IPS-20b (cell line): ENCODE data around the gene FABP1.

Source experiments
- H3K27ac ChIP-seq: one replicate; pipeline ENCODE4 v1.5.1; 2013; ENCODE audit warnings: low read length
- H3K27me3 ChIP-seq: 2 replicates; pipeline ENCODE4 v1.6.1; 2013; ENCODE audit warnings: mild to moderate bottlenecking, low read length, inconsistent platforms; ENCODE audit not compliant: insufficient read depth
- H3K36me3 ChIP-seq: 2 replicates; pipeline ENCODE4 v1.6.1; 2013; ENCODE audit warnings: low read depth, mild to moderate bottlenecking, inconsistent platforms, low read length, moderate library complexity; ENCODE audit not compliant: insufficient read depth
- H3K4me1 ChIP-seq: 2 replicates; pipeline ENCODE4 v1.6.1; 2013; ENCODE audit warnings: mild to moderate bottlenecking, control low read depth, inconsistent platforms, low read length, moderate library complexity; ENCODE audit not compliant: insufficient read depth
- H3K4me3 ChIP-seq: 2 replicates; pipeline ENCODE4 v1.5.1; 2013; ENCODE audit warnings: mild to moderate bottlenecking, low read length, inconsistent platforms
- H3K9ac ChIP-seq: 2 replicates; pipeline ENCODE4 v1.6.1; 2013; ENCODE audit warnings: low read depth, mild to moderate bottlenecking, inconsistent platforms, low read length, moderate library complexity
- H3K9me3 ChIP-seq: 2 replicates; pipeline ENCODE4 v1.6.1; 2013; ENCODE audit warnings: mild to moderate bottlenecking, low read depth, low read length, inconsistent platforms; ENCODE audit not compliant: insufficient read depth

Gene FABP1

DNA sequence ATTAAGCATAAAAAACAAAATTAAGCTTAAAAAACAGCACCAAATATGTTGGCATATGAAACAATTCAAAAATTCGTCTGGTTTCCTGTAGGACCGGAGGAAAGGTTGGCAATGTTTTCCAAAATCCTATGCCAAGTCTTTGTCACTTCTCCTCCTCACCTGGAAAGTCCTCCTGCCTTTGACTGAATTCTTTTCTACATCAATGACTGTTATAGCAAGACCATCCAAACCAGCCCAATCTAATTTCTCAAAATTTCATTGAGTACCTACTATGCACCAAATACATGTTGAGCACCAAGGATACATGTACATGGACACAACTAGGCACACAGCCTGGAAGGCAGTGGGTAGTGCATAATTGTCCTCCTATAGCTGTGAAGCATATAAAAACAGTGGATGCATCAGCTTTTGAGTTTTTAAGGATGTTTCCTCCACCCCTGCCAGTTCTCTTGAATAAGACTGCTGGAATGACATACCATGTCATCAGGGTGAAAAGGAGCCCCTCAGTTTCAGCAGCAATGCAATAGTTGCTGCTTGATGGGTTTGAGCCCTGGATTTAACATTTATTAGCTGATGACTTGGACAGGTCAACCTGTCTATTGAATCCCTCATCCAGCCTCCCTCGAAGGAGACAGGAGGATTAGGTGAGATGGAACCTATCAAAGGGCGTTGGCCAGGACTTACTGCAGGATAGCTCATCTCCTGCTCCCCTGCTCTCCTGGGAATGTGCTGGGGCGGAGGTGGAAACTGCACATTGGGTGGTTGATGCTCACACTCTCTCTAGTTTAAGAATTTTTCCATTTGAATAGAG, 4.5 kb downstream of the FABP1 start:
- no peaks in the 10 kb centered on the region for H3K36me3 ChIP-seq
- H3K4me1 ChIP-seq, result no peaks in the 10 kb centered on the region
- H3K9ac ChIP-seq, result no peak overlapping the region
- no peak overlapping the region for H3K4me3 ChIP-seq
- H3K9me3 ChIP-seq, result no peaks in the 10 kb centered on the region
- H3K27me3 ChIP-seq, result no peaks in the 10 kb centered on the region; the same call in 1 of the 2 replicates
- no peak overlapping the region for H3K27ac ChIP-seq

DNA sequence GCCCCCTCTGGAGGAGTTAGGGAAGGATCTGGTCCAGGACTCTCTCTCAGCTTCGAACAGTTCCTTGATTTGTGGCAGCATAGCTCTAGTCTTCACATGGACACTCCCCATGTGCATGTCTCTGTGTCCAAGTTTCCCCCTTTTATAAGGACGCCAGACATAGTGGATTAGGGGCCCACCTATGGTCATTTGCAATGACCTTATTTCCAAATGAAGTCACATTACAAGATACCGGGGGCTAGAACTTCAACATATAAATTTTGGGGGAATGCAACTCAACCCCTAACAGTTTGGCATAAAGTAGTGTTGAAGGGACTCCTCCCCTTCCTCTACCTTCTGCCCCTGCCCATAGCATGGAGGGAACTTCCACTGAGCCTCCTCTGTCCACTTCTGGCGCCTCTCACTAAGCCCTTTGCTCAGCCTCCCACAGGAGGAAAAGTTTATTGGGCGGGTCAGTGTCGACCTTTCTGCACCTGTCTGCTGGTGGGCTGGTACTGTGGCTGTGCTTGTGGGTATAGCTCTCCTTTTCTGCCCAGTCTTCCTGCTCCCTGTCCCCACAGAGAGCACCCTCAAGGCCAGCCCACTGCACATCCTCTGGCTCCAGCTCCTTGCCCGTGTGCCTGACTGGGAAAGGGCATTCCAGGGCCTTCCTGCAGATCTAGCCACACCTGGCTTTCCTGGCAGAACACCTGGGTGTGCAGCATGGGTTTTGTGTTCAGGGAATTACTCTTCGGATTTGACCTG, 5.5 kb downstream of the FABP1 start:
- H3K4me3 ChIP-seq, result no peak overlapping the region
- H3K36me3 ChIP-seq, result no peaks in the 10 kb centered on the region
- no peaks in the 10 kb centered on the region for H3K4me1 ChIP-seq
- no peaks in the 10 kb centered on the region; the same call in 1 of the 2 replicates for H3K27me3 ChIP-seq
- H3K9ac ChIP-seq, result no peak overlapping the region
- no peaks in the 10 kb centered on the region for H3K9me3 ChIP-seq
- no peak overlapping the region for H3K27ac ChIP-seq

DNA sequence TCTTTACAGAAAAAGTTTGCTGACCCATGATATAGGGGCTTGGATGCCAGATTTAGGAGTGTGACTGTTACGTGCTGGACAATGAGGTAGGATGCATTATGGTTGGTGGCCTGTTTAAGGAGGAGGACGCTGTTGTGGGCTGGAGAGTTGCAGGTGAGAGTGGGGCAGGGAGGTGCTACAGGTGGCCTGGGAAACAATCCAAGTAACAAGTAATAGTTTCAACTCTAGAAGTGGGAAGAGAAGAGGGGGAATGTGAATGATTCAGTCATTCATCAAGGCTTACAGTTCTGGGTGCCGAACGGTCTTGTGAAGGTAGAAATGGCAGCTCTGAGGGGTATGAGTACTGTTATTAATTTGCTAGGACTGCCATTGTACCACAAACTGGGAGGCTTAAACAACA, 6.2 kb downstream of the FABP1 start:
- H3K27ac ChIP-seq, result no peak overlapping the region
- no peaks in the 10 kb centered on the region for H3K4me1 ChIP-seq
- no peaks in the 10 kb centered on the region for H3K36me3 ChIP-seq
- no peaks in the 10 kb centered on the region for H3K9me3 ChIP-seq
- H3K4me3 ChIP-seq, result no peak overlapping the region
- no peak overlapping the region for H3K9ac ChIP-seq
- no peaks in the 10 kb centered on the region; the same call in 1 of the 2 replicates for H3K27me3 ChIP-seq

DNA sequence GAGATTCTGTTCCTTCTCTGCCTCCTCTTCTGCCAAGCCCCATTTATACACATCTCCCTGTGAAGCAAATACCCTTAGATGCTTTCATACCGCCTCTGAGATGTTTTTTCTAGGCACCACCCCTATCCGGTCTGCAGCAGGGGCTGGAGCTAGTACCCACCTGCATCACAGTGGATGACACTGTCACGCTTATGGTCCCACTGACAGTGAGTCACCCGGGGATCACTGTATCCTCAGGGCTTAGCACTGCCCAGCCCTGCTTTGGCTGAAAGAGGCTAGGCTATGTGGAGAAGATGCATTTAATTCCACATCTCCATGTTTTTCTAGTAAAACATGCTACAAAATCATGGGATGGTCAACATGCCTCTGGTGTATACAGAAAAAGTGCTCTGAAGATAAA, 9.9 kb downstream of the FABP1 start:
- H3K4me3 ChIP-seq, result no peak overlapping the region
- no peaks in the 10 kb centered on the region for H3K4me1 ChIP-seq
- H3K36me3 ChIP-seq, result no peaks in the 10 kb centered on the region
- no peaks in the 10 kb centered on the region for H3K9me3 ChIP-seq
- no peaks in the 10 kb centered on the region for H3K27me3 ChIP-seq
- H3K9ac ChIP-seq, result no peak overlapping the region
- H3K27ac ChIP-seq, result no peak overlapping the region

DNA sequence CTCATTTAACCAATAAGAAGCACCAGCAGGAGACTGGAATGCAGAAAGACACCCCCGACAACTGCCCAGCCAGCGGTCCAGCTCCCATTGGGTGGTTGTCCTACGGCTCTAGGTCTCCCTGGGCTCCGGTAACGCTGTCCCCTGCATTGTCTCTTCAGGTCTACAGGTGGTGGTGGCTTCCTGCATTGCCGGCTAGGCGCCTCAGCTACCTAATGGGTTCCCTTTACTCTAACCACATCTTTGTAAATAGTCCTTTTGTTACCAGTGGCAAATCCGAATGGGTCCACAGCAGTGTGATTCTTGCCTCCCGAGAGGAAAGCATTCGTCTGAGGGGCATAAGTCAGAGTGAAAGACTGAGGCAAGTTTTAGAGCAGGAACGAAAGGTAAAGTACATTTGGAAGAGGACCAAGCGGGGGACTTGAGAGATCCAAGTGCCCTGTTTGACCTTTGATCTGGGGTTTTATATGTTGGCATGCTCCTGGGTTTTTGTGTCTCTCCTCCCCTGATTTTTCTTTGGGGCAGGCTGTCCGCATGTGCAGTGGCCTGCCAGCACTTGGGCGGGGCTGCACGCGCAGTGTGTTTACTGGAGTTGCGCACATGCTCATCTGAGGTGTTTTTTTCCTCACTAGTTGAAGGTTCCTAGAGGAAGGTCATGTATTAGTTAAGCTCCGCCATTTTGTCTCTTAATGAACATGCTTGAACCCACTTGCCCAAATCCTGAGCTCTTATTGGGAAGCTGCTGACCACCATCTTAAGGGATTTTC, 11.0 kb downstream of the FABP1 start:
- Histone ChIP-seq H3K9ac (no peak overlapping the region), H3K27ac (no peak overlapping the region), H3K9me3 (no peaks in the 10 kb centered on the region), H3K4me3 (no peak overlapping the region), H3K4me1 (no peaks in the 10 kb centered on the region), H3K27me3 (no peaks in the 10 kb centered on the region), H3K36me3 (no peaks in the 10 kb centered on the region)

DNA sequence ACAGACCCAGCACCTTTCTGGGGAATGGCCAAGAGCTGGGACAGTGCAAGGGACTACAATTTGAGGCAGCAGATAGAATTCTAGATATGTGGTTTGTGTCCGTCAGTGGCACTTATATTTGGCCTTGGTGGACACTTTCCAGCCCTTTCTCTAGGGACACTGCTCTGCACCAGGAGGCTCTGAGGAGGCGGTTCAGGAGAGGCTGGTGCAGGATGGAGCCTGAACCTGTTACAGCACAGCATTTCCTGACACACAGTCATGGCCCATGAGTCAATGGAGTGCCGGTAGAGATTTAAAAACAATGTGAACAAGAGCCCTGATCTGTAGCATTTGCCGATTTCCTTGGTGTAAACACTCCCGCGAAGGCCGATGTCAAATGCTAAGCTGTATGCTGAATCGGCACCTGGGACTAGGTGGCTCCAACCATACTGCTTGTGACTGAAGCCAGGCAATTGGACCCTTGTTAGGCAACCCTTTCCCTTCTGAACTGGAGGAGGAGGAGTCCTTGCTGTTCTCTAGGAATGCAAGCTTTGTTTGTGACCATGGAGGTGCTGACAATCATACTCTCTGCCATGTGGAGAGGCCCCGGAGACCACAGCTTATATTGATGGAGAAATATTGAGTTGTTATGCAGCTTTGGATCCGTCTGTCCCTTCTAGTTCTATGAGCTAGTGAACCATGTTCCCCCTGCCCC, 11.9 kb downstream of the FABP1 start:
- Histone ChIP-seq H3K27ac (no peak overlapping the region), H3K9ac (no peak overlapping the region), H3K36me3 (no peaks in the 10 kb centered on the region), H3K9me3 (no peaks in the 10 kb centered on the region), H3K27me3 (no peaks in the 10 kb centered on the region), H3K4me1 (no peaks in the 10 kb centered on the region), H3K4me3 (no peak overlapping the region)

DNA sequence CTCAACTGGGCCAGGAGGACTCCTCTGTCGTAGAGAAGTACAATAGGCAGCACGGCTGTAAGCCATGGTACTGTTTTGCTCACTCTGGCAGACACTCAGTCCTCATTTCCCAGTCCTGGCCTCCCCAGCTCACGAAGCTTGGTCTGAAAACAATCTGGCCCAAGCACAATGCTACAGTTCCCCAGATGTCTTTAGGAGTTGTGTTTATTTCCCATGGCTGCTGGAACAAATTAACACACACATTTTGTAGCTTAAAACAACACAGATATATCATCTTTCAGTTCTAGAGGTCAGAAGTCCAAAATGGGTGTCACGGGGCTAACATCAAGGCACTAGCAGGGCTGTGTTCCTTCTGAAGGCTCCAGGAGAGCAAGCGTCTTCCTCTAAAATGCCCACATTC, 13.0 kb downstream of the FABP1 start:
- no peak overlapping the region for H3K4me3 ChIP-seq
- H3K27ac ChIP-seq, result no peak overlapping the region
- no peaks in the 10 kb centered on the region for H3K9me3 ChIP-seq
- H3K4me1 ChIP-seq, result no peaks in the 10 kb centered on the region
- H3K9ac ChIP-seq, result no peak overlapping the region
- H3K36me3 ChIP-seq, result no peaks in the 10 kb centered on the region
- H3K27me3 ChIP-seq, result no peaks in the 10 kb centered on the region

DNA sequence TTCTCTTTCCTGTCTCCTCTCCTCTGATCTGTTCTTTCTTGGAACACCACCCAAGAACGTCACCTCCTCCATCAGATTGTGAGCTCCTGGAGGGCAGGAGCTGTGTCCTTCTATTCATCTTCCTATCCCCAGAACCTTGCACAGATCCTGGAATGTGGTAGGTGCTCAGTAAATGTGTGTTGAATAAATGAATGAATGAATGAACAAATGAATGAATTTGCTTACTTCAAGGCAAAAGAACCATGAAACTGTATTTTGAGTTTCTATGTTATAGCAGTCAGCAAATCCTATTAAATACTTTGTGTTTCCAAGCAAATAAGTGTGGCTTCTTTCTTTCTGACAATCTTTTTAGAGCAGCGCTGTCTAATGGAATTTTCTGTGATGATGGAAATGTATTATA, 14.8 kb downstream of the FABP1 start:
- Histone ChIP-seq H3K36me3 (no peaks in the 10 kb centered on the region), H3K4me1 (no peaks in the 10 kb centered on the region), H3K27ac (no peak overlapping the region), H3K27me3 (no peaks in the 10 kb centered on the region), H3K9ac (no peak overlapping the region), H3K4me3 (no peak overlapping the region), H3K9me3 (no peaks in the 10 kb centered on the region)

DNA sequence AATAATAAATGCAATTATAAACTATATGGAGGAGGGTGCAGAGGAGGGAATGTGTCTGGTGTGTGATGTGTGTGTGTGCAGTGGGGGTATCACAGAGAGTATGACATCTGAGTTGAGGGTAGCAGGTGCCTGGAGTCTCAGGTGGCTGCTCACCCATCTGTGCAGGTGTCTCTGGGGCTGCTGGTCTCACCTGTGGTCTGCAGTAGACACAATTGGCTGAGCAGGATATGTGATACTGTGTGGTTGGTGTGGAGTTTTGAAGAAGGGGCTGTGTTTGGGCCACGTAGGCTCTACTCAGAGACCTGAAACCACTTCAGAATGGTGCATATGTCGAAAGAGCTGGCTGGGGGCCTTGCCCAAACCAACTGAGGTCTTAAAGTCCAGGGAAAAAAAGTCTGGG, 17.0 kb downstream of the FABP1 start:
- no peak overlapping the region for H3K9ac ChIP-seq
- H3K4me1 ChIP-seq, result no peaks in the 10 kb centered on the region
- no peak overlapping the region for H3K4me3 ChIP-seq
- no peaks in the 10 kb centered on the region for H3K36me3 ChIP-seq
- no peak overlapping the region for H3K27ac ChIP-seq
- H3K27me3 ChIP-seq, result no peaks in the 10 kb centered on the region
- H3K9me3 ChIP-seq, result no peaks in the 10 kb centered on the region

DNA sequence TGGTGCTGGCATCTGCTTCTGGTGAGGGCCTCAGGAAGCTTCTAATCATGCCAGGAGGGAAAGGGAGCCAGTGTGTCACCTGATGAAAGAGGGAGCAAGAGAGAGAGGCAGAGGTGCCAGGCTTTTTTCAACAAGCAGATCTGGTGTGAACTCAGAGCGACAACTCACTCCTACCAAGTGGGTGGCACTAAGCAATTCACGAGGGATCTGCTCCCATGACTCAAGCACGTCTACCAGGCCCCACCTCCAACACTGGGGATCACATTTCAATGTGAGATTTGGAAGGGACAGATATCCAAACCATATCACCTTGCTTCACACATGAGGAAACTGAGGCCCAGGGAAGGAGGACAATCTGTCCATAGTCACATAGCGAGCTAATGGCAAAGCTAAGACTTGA, 19.1 kb downstream of the FABP1 start:
- Histone ChIP-seq H3K36me3 (no peaks in the 10 kb centered on the region), H3K27me3 (no peaks in the 10 kb centered on the region), H3K9me3 (no peaks in the 10 kb centered on the region), H3K27ac (no peak overlapping the region), H3K9ac (no peak overlapping the region), H3K4me1 (no peaks in the 10 kb centered on the region), H3K4me3 (no peak overlapping the region)

DNA sequence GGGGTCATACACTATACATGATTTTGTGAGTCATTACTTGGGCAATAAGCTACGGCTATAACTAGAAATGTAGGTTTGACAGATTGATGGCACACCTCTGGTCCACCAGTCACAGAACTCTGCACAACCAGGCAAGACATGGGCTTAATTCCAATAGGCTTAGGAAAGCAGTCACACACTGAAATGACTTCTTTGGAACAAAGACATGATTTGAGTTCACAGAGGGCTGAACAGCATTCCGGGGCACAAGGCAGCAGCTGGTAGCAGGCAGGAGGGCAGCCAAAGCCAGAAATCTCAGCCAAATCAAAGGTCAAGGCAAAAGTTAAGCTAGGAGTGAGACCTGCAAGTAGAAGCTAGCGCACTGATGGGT, 27.4 kb downstream of the FABP1 start:
- no peaks in the 10 kb centered on the region for H3K9me3 ChIP-seq
- H3K9ac ChIP-seq, result no peak overlapping the region
- H3K27ac ChIP-seq, result no peak overlapping the region
- H3K36me3 ChIP-seq, result no peaks in the 10 kb centered on the region
- peaks cover 5% of the 10 kb centered on the region; the same call in 1 of the 2 replicates for H3K4me1 ChIP-seq
- H3K4me3 ChIP-seq, result no peak overlapping the region
- H3K27me3 ChIP-seq, result no peaks in the 10 kb centered on the region
